Measurements from ENCODE around the gene PAIP1.
"Not testable (repeated sequence)": the region's sequence is repeated elsewhere in the genome, so short reads cannot be mapped to it uniquely, and the experiment has no call there.

PAIP1 gene

DNA sequence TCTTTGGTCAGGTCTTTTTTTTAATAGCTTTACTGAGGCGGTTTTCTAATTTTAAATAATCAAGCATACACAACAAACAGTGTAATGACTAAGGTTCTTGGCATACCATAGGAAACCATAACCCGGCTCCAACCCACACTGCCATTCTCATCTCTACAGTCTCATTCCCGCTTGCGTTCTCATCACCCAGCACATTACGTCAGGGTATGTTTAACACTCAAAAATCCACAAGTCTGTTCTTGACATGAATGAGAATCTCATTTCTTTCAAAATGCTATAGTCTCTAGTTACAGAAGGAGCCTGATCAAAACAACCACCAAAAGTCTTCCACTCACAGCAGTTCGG lies 42.4 kb downstream of the PAIP1 start:
- POLR2A ChIA-PET, result interaction anchor here (1.2 kb wide), 1 partner anchor 30 kb away, joined by 10 read pairs; the partner anchor contains the start of gene TMEM267
- TF ChIP-seq CTCF (IDR thresholded peaks at IDR 0.05; ENCODE audit: control extremely low read depth, extremely low read depth, low read depth, missing control alignments), result no peak
- CTCF ChIA-PET, result interaction anchor here (1.0 to 2.7 kb wide), 3 partner anchors 9 to 30 kb away, joined by 4 to 13 read pairs (median 4); partner anchors contain the start of gene TMEM267
- DNase-seq (ENCODE audit: extremely low spot score), result no peak

- ChIA-PET POLR2A (no interaction called here), CTCF (interaction anchor here (1.4 to 2.7 kb wide), 3 partner anchors 9 to 30 kb away, joined by 3 to 13 read pairs (median 4); partner anchors contain the start of gene TMEM267)
- TF ChIP-seq CTCF (IDR thresholded peaks at IDR 0.05; ENCODE audit: control extremely low read depth, extremely low read depth, low read depth, missing control alignments), result no peak
- DNase-seq (ENCODE audit: extremely low spot score), result no peak
Observed at GRCh38 chr5:43514025-43514424, 42.9 kb downstream of the PAIP1 start.

GRCh38 chr5:43511062-43511461 lies 45.8 kb downstream of the PAIP1 start:
- CTCF ChIA-PET; DNase-seq (ENCODE audit: extremely low spot score); POLR2A ChIA-PET: not testable (repeated sequence)

GRCh38 chr5:43498581-43498980 lies 58.3 kb downstream of the PAIP1 start:
- POLR2A ChIA-PET, result no interaction called here
- CTCF ChIA-PET, result interaction anchor here (1.4 to 3.4 kb wide), 3 partner anchors 10 to 14 kb away, joined by 4 to 26 read pairs (median 13); partner anchors contain the start of gene TMEM267
- no peak for TF ChIP-seq CTCF (IDR thresholded peaks at IDR 0.05; ENCODE audit: control extremely low read depth, extremely low read depth, low read depth, missing control alignments)
- DNase-seq (ENCODE audit: extremely low spot score), result no peak

DNA sequence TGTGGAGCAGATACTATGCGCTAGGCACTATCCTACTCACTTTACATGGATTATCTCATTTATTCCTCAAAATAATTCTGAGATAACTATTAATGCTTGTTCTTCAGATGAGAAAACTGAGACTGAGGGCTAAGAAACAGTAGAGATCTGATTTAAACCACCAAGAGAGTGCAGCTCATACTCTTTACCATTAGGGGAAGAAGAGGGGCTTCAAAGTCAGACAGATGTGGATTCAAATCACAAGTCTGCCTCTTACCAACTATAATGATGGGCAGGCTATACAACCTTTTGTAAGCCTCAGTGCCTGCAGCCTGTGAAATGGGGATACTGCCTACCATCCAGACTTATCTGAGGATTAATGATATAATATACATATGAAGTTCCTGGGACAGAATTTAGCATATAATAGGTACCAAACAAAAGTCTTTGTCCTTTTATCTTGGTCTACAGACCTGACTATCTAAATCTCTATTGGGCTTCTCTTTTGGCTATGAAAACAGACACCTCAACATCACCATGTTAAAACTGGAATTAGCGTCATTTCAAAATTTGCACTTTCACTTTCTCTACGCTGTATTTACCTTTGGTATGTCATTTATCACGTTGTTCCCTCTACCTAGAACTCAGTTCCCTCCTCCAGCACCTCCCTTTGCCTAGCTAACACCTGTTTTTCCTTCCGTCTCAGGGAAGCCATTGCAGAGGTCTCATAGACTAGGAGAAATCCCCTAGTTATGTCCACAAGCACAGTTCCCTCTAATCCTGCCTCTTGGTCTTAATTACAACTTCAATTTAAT lies 59.4 kb downstream of the PAIP1 start:
- ChIA-PET POLR2A (no interaction called here), CTCF (interaction anchor here (2.7 to 3.4 kb wide), 2 partner anchors 9 to 13 kb away, joined by 13 to 26 read pairs; partner anchors contain the start of gene TMEM267)
- DNase-seq (ENCODE audit: extremely low spot score), result no peak
- no peak for TF ChIP-seq CTCF (IDR thresholded peaks at IDR 0.05; ENCODE audit: control extremely low read depth, extremely low read depth, low read depth, missing control alignments)

DNA sequence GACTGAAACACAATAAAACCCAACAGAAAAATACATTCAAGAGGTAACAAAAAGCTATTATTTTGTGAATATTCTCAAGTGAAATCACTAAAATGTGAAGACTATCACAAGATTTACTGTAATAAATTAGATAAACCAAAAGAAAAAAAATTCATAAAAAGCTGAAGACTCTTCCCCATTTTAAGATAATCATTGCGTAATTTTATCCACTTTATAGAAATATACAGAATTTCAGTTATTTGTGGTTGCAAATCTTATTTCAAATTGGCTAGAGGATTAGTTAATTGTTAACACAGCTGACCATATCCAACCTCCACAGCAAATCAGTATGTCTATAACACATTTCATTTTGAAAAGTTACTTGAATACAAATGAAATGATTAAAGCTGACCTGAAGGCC lies 65.6 kb downstream of the PAIP1 start:
- POLR2A ChIA-PET, result no interaction called here
- CTCF ChIA-PET, result interaction anchor here (1.2 kb wide), 1 partner anchor 30 kb away, joined by 3 read pairs; no protein-coding TSS in a partner anchor

More for the DNA sequence above, 65.6 kb downstream of the PAIP1 start:
- no peak for TF ChIP-seq CTCF (IDR thresholded peaks at IDR 0.05; ENCODE audit: control extremely low read depth, extremely low read depth, low read depth, missing control alignments)
- DNase-seq (ENCODE audit: extremely low spot score), result no peak
